GM18508 (cell line): ENCODE measurements around the gene PKDREJ.

Source experiments
- ATAC-seq: cut with Tn5 transposase; IDR thresholded peaks from one replicate; pipeline ENCODE4 v1.9.1; 2021; ENCODE audit warnings: moderate number of reproducible peaks; ENCODE audit not compliant: insufficient read depth, unreplicated experiment

Gene PKDREJ

GRCh38 chr22:46289244-46289891 lies 26.2 kb upstream of the PKDREJ start:
- ATAC-seq, result no peak

GRCh38 chr22:46288846-46289243 lies 25.7 kb upstream of the PKDREJ start:
- no peak for ATAC-seq

DNA sequence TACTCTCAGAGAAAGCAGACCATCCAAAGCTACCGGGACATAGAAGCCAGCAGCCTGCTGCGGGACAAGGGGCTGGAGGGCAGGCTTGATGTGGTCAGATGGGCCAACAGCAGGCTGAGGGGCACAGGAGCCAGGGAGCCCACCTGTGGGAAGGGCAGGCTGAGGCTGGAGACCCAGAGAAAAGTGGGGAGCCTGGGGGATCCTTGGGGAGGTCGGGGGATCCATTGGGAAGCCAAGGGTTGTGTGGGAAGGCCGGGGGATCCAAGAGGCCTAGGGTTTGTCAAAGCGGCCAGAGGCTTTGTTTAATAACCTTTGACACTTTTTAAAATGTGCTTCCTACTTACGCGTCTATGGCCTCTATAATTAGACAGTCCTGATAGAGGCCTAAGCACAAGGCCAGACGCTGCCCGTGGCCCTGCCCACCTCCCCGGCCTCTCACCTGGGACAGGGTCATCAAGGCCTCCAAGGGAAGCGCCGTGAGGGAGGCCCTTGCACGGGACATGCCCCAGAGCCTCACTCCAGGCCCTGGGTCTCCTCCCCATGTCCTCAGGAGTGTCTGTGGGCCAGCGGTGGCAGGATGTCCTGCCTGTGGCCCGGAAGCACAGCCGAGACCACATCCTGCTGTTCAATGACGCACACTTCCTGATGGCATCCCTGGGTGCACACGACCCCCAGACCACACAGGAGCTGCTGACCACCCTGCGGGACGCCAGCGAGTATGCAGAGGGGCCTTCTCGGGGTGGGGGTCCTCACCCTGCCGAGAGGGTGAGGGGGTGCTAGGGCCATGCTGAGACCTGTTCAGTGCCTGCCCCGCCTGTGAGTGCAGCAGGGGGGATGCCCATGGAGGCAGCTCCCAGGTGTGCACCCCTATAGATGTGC lies 25.0 kb upstream of the PKDREJ start:
- no peak for ATAC-seq

DNA sequence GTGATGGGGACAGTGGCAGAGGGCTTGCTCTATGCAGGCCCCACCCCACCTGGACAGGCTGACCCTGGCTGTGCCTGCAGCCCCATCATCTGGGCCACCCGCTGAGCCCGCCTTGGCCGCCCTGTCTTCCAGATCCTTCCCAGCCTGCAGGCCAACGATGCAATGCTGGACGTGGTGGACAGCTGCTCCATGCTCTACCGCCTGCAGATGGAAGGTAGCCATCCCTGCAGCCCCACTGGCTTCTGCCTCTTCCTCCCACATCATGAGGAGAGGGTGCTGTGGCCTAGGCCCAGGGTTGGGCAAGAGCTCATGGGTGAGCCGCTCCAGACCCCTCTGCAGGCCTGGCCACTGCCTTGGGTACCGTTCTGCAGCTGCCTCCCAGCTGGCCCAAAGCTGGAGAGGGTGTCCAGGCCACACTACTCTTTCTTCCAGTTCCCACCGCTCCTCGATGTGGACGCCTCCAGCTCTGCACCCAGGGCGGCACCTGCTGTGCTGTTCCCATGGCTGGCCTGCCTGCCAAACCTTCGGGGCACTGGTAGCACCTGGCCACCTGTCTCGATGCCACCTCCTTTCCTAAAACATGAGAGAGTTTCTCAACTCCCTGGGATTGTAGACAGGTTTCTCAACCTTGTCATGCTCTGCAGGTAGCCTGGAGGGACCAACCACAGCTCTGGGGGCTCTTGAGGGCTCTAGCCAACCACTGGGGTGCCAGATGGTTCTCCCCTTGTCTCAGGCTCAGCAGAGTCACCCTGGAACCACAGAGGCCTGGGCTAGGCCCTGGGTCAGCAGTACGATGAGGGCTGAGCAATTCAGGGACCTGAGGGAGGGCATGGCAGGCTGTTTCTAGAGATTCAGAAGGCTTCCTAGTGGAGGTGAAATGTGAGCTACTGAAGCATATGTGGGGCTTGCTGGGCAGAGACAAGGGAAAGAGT lies 24.1 kb upstream of the PKDREJ start:
- no peak for ATAC-seq

- ATAC-seq, result no peak
Observed at GRCh38 chr22:46286006-46286405, 22.9 kb upstream of the PKDREJ start.

DNA sequence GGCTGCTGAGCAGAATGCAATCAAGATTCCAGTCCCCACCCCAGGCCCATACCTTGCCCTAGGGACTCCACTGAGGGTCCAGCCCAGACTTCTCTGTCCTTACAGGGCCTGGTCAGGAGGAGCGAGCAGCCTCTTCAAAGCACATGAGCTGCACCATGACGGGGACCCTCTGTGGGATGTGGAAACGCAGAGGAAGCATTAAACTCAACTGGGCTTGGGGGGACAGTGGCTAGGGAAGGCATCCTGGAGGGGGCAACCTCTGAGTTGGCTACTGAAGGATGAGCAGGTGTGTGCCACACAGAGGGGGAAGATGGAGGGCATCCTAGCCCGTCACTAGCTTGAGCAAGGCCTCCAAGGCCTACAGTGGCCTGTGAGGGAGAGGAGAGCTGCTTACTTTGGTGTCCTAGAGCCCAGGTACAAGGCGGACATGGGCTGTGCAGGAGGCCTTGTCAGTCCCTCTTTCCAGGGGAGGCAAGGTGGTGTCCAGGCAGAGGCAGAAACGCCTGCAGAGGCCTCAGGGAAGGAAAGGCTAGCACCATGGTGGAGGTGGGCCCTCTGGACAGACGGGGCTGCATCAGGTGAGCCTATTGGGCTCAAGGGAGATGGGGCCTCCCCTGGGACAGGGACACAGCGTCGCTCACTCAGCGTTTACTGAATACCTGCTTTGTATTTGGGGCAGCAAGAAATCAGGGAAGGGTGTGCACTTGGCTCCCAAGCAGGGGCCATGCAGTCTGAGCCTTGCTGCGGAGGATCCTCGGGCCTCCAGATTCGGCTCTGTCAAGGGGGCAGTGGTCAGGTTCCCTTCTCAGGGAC lies 18.9 kb upstream of the PKDREJ start:
- ATAC-seq, result no peak

GRCh38 chr22:46280999-46281623 lies 18.0 kb upstream of the PKDREJ start:
- ATAC-seq, result no peak

DNA sequence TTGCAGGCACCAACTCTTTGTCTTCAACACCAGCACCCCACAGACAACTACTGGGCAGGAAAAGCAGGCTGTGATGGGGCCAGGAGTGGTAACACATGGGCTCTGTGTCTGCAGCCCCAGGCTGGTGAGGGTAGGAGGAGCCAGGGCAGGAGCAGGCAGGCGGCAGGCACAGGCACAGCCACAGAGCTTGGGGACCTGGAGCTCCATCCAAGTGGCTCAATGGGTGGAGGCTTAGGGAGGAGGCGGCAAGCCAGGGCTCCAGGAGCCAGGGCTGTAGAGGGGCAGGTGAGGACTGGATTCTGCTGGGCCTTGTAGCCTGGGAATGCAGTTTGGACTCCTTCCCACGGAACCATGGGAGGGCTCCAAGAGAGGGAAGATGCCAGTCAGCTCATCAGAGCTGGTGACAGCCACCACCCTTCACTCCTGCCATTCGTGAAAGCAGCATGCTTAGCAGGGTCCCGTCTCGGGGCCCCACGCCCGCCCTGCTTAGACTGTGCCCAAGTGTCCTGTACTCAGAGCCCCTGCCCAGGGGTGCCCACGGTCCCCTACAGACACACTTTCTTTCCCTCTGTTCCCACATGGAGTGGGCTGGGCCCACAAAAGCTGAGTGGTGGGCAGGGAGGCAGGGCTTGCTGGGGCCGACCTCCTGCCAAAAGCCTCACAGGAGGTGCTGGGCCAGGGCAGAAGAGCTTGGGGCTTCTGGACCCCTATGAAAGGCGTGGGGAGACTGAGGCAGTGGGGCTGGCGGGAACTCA lies 17.1 kb upstream of the PKDREJ start:
- ATAC-seq, result no peak

GRCh38 chr22:46278656-46279645 lies 15.8 kb upstream of the PKDREJ start:
- ATAC-seq, result no peak

DNA sequence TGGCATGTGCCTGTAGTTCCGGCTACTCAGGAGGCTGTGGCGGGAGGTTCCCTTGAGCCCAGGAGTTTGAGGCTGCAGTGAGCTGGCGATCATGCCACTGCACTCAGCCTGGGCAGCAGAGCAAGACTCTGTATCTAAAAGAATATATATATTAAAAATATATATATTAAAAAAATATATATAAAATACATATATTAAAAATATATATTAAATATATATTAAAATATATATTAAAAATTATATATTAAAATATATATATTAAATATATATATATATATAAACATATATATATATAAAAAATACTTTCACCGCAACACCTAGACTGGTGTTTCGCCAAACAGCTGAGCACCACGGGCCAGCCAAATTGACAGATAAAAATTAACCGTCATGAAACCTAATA lies 13.4 kb upstream of the PKDREJ start:
- no peak for ATAC-seq

GRCh38 chr22:46275455-46276122 lies 12.4 kb upstream of the PKDREJ start:
- no peak for ATAC-seq

DNA sequence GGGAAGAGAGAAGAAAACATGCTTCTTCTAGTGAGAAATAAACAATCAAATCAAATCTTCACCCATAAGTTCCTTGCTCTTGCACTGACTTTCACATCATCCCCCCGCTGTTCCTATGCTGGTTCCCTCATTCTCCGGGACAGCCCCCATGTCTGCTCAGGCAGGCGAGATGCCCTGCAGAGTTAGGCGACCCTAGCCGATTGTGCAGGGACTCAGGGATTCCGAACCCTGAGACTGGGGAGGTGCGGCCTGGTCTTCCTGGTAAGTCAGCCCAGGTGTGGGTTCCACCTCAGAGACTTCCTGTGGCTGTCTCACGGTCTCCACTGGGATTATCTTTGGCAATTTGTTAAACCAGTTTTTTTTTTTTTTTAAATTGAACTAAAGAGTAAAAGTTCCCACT lies 11.2 kb upstream of the PKDREJ start:
- no peak for ATAC-seq

- no peak for ATAC-seq
Observed at GRCh38 chr22:46273432-46274148, 10.4 kb upstream of the PKDREJ start.

GRCh38 chr22:46272762-46273431 lies 9.8 kb upstream of the PKDREJ start:
- no peak for ATAC-seq

- no peak for ATAC-seq
Observed at GRCh38 chr22:46272196-46272595, 9.1 kb upstream of the PKDREJ start.

DNA sequence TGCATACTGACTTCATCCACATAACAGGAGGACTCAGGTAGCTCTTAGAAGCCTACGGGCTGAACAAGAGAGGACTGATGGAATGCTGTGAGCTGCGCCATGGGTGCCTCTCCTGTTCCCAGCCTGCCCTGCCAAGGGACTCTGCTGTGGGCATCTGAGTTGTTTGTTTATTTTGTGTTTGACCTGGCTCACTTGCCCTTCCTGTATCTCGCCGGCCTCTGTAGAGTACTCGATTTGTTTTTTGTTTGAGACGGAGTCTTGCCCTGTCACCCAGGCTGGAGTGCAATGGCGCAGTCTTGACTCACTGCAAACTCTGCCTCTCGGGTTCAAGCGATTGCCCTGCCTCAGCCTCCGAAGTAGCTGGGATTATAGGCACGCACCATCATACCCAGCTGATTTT lies 6.4 kb upstream of the PKDREJ start:
- ATAC-seq, result no peak
